ENCODE measurements around the gene SRRM2. TPM values are rescaled to one million over a fixed set of nuclear protein-coding genes. Genes with fewer than 3 reads are reported as not detected.

The SRRM2 gene
- total RNA-seq, 1 experiment from 2014 or later = 617 TPM

DNA sequence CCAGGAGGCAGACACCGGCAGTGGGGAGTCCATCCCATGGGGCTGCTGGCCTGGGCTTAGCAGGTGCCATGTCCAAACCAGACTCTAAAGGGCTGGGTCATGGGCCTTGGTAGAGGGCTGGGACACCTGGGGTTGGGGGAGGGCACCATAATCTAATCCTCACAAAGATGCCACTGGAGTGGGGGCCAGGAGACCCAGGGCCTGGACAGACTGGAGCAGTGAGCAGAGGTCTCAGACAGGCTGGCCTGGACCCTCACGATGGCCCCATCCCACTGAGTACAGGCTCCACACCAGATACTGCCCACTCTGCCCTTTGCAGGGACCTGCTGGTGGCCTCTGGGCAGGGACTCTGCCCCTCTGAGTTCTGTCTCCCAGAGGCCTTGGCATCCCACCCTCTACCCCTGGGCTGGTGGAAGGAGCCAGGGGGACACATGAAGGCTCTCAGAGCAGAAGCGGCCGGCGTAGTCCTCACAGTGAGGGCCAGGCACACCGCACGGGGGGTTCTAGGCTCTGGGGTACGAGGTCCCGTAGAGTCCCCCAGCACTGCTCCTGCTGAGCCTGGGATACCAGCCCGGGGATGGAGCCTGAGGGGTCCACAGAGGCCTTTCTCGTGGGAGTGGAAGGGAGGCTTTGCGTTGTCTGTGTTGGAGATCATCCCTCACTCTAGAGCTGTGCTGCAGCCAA is 10.0 kb upstream of the SRRM2 start:
- H3K36me3 ChIP-seq (ENCODE audit: control insufficient read depth, insufficient read depth, low read length) = no peaks in the 10 kb centered on the region
- ChIA-PET POLR2A (interaction anchor here (0.6 kb wide), 1 partner anchor 629 kb away, joined by 3 read pairs; no protein-coding TSS in a partner anchor), CTCF (no interaction called here)
- H3K9me3 ChIP-seq (ENCODE audit: control insufficient read depth, insufficient read depth, low read depth, low read length) = no peaks in the 10 kb centered on the region
- intact Hi-C loops (cut with micrococcal nuclease; ENCODE audit: unreplicated experiment) = no loop called here
- no TSS peak for BruUV-seq (replicated peaks)
- no peaks in the 10 kb centered on the region for H3K27me3 ChIP-seq (ENCODE audit: control insufficient read depth, insufficient read depth, low read length)
- H3K4me1 ChIP-seq (ENCODE audit: control insufficient read depth, insufficient read depth, low read length) = peaks cover 6% of the 10 kb centered on the region
- H3K27ac ChIP-seq (ENCODE audit: low read length) = no peak overlapping the region
- ATAC-seq (no peak), DNase-seq (ENCODE audit: low read depth, low spot score) (no peak)
- TF ChIP-seq SIN3A (IDR thresholded peaks at IDR 0.05; ENCODE audit: borderline replicate concordance, insufficient read depth, low read depth, low read length) = no peak
- TF ChIP-seq TCF7L2 (IDR thresholded peaks at IDR 0.05; ENCODE audit: low read depth, low read length) = no peak
- TF ChIP-seq POLR2AphosphoS5 (IDR thresholded peaks at IDR 0.05; ENCODE audit: low read depth, low read length) = no peak
- TF ChIP-seq, protein P1, sequence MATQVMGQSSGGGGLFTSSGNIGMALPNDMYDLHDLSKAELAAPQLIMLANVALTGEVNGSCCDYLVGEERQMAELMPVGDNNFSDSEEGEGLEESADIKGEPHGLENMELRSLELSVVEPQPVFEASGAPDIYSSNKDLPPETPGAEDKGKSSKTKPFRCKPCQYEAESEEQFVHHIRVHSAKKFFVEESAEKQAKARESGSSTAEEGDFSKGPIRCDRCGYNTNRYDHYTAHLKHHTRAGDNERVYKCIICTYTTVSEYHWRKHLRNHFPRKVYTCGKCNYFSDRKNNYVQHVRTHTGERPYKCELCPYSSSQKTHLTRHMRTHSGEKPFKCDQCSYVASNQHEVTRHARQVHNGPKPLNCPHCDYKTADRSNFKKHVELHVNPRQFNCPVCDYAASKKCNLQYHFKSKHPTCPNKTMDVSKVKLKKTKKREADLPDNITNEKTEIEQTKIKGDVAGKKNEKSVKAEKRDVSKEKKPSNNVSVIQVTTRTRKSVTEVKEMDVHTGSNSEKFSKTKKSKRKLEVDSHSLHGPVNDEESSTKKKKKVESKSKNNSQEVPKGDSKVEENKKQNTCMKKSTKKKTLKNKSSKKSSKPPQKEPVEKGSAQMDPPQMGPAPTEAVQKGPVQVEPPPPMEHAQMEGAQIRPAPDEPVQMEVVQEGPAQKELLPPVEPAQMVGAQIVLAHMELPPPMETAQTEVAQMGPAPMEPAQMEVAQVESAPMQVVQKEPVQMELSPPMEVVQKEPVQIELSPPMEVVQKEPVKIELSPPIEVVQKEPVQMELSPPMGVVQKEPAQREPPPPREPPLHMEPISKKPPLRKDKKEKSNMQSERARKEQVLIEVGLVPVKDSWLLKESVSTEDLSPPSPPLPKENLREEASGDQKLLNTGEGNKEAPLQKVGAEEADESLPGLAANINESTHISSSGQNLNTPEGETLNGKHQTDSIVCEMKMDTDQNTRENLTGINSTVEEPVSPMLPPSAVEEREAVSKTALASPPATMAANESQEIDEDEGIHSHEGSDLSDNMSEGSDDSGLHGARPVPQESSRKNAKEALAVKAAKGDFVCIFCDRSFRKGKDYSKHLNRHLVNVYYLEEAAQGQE (IDR thresholded peaks at IDR 0.05; ENCODE audit: insufficient read depth in 1 of 2, low read depth in 2 of 2, low read length in 1 of 2) = no peak
- TF ChIP-seq CTCF (IDR thresholded peaks at IDR 0.05) = no peak
- no peak overlapping the region for H3K4me3 ChIP-seq (ENCODE audit: low read depth in 2 of 2, low read length in 2 of 2)
- in situ Hi-C loops (cut with HindIII; ENCODE audit: low pct_unique_long_range_greater_than_20kb, low sequenced_read_pairs) = no loop called here

GRCh38 chr16:2743007-2743810 is 9.2 kb upstream of the SRRM2 start:
- H3K27ac ChIP-seq (ENCODE audit: low read length) = no peak overlapping the region
- no peak overlapping the region for H3K4me3 ChIP-seq (ENCODE audit: low read depth in 2 of 2, low read length in 2 of 2)
- TF ChIP-seq SIN3A (IDR thresholded peaks at IDR 0.05; ENCODE audit: borderline replicate concordance, insufficient read depth, low read depth, low read length) (no peak), POLR2AphosphoS5 (IDR thresholded peaks at IDR 0.05; ENCODE audit: low read depth, low read length) (no peak), CTCF (IDR thresholded peaks at IDR 0.05) (no peak), TCF7L2 (IDR thresholded peaks at IDR 0.05; ENCODE audit: low read depth, low read length) (no peak)
- TF ChIP-seq, protein P1 (IDR thresholded peaks at IDR 0.05; ENCODE audit: insufficient read depth in 1 of 2, low read depth in 2 of 2, low read length in 1 of 2) = no peak
- ChIA-PET POLR2A (no interaction called here), CTCF (no interaction called here)
- H3K27me3 ChIP-seq (ENCODE audit: control insufficient read depth, insufficient read depth, low read length) = no peaks in the 10 kb centered on the region
- ATAC-seq (no peak), DNase-seq (ENCODE audit: low read depth, low spot score) (no peak)
- no peaks in the 10 kb centered on the region for H3K9me3 ChIP-seq (ENCODE audit: control insufficient read depth, insufficient read depth, low read depth, low read length)
- H3K36me3 ChIP-seq (ENCODE audit: control insufficient read depth, insufficient read depth, low read length) = no peaks in the 10 kb centered on the region
- no TSS peak for BruUV-seq (replicated peaks)
- peaks cover 6% of the 10 kb centered on the region for H3K4me1 ChIP-seq (ENCODE audit: control insufficient read depth, insufficient read depth, low read length)
- in situ Hi-C loops (cut with HindIII; ENCODE audit: low pct_unique_long_range_greater_than_20kb, low sequenced_read_pairs) = no loop called here
- intact Hi-C loops (cut with micrococcal nuclease; ENCODE audit: unreplicated experiment) = no loop called here

Measured in Panc1 (cell line).